AG04450 (cell line): Measurements from ENCODE around the gene PFDN1. TPM values are rescaled to one million over a fixed set of nuclear protein-coding genes. Genes with fewer than 3 reads are reported as not detected.
A peak's percentile ranks its signal among the peaks of the same experiment; 100 is the strongest.

Source experiments
- CTCF ChIA-PET: fragments of 300-600, 350-600 bp; formaldehyde crosslinking; extraction: SDS; loops from one replicate; lab custom pipeline; 2022; ENCODE audit warnings: antibody characterized with exemption, inconsistent platforms; lab: Charles Lee
- POLR2A ChIA-PET: fragments of 350-600 bp; formaldehyde crosslinking; extraction: SDS; loops from one replicate; lab custom pipeline; 2021; ENCODE audit warnings: antibody characterized with exemption, inconsistent platforms; lab: Yijun Ruan, JAX
- DNase-seq: peaks from one replicate; pipeline ENCODE4 v3.0.0-alpha.2; 2011; ENCODE audit warnings: low read depth, low spot score
- H3K27ac ChIP-seq: one replicate; pipeline ENCODE4 v1.5.1; 2012; ENCODE audit warnings: low read depth, low read length, control low read depth
- H3K27me3 ChIP-seq: one replicate; pipeline ENCODE4 v1.6.0; 2012; ENCODE audit warnings: low read length; ENCODE audit not compliant: control insufficient read depth, insufficient read depth
- H3K4me3 ChIP-seq: 2 replicates; pipeline ENCODE4 v1.5.1; 2011; ENCODE audit warnings: mild to moderate bottlenecking, low read depth, low read length, control low read depth
- H3K9me3 ChIP-seq: 2 replicates; pipeline ENCODE4 v1.5.1; 2012; ENCODE audit warnings: low read length; ENCODE audit not compliant: control insufficient read depth, insufficient read depth
- polyA plus RNA-seq: library from polyadenylated mRNA; depleted of rRNA; stranded (reverse); fragments of >200 nt; gene quantifications from 2 replicates; pipeline ENCODE4 v1.2.3, GENCODE V29; 2011
- TF ChIP-seq, protein P1 (sequence below): IDR thresholded peaks from 2 replicates; pipeline ENCODE4 v1.5.1; 2011; ENCODE audit warnings: low read depth, low read length, control low read depth, inconsistent platforms

PFDN1 gene
- polyA plus RNA-seq, 1 experiment: 112 TPM

GRCh38 chr5:140262221-140262620 is 40.7 kb downstream of the PFDN1 start:
- H3K27me3 ChIP-seq: no peaks in the 10 kb centered on the region
- no peaks in the 10 kb centered on the region for H3K9me3 ChIP-seq
- ChIA-PET CTCF (interaction anchor here (0.6 to 8.2 kb wide), 7 partner anchors 10 to 97 kb away, joined by 3 to 98 read pairs (median 11); partner anchors contain the start of gene HBEGF), POLR2A (interaction anchor here (0.7 to 1.3 kb wide), 2 partner anchors 14 to 85 kb away, joined by 4 to 5 read pairs; partner anchors contain the start of gene HBEGF)
- no peak overlapping the region for H3K4me3 ChIP-seq
- H3K27ac ChIP-seq: no peak overlapping the region
- no peak for DNase-seq
- TF ChIP-seq, protein P1, sequence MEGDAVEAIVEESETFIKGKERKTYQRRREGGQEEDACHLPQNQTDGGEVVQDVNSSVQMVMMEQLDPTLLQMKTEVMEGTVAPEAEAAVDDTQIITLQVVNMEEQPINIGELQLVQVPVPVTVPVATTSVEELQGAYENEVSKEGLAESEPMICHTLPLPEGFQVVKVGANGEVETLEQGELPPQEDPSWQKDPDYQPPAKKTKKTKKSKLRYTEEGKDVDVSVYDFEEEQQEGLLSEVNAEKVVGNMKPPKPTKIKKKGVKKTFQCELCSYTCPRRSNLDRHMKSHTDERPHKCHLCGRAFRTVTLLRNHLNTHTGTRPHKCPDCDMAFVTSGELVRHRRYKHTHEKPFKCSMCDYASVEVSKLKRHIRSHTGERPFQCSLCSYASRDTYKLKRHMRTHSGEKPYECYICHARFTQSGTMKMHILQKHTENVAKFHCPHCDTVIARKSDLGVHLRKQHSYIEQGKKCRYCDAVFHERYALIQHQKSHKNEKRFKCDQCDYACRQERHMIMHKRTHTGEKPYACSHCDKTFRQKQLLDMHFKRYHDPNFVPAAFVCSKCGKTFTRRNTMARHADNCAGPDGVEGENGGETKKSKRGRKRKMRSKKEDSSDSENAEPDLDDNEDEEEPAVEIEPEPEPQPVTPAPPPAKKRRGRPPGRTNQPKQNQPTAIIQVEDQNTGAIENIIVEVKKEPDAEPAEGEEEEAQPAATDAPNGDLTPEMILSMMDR: no peak

GRCh38 chr5:140261403-140262171 is 41.3 kb downstream of the PFDN1 start:
- 0 out of 2 replicates have a peak overlapping the region, but pooled peaks have one; percentile 5 for H3K4me3 ChIP-seq
- H3K27me3 ChIP-seq: no peaks in the 10 kb centered on the region
- ChIA-PET CTCF (interaction anchor here (0.6 to 8.2 kb wide), 12 partner anchors 9 to 111 kb away, joined by 3 to 98 read pairs (median 4); partner anchors contain the start of gene HBEGF), POLR2A (interaction anchor here (0.7 to 1.3 kb wide), 4 partner anchors 10 to 85 kb away, joined by 3 to 6 read pairs (median 4); partner anchors contain the start of gene HBEGF)
- peak; percentile 72 for DNase-seq
- TF ChIP-seq, protein P1: peak; percentile 19; the same call in 1 of the 2 replicates
- no peaks in the 10 kb centered on the region for H3K9me3 ChIP-seq
- no peak overlapping the region for H3K27ac ChIP-seq

GRCh38 chr5:140260089-140260656 is 42.7 kb downstream of the PFDN1 start:
- ChIA-PET CTCF (interaction anchor here (1.0 to 8.2 kb wide), 8 partner anchors 16 to 113 kb away, joined by 3 to 98 read pairs (median 3); partner anchors contain the start of gene HBEGF), POLR2A (no interaction called here)
- DNase-seq: no peak
- H3K9me3 ChIP-seq: no peaks in the 10 kb centered on the region
- no peak overlapping the region for H3K27ac ChIP-seq
- no peaks in the 10 kb centered on the region for H3K27me3 ChIP-seq
- H3K4me3 ChIP-seq: no peak overlapping the region
- TF ChIP-seq, protein P1: no peak

DNA sequence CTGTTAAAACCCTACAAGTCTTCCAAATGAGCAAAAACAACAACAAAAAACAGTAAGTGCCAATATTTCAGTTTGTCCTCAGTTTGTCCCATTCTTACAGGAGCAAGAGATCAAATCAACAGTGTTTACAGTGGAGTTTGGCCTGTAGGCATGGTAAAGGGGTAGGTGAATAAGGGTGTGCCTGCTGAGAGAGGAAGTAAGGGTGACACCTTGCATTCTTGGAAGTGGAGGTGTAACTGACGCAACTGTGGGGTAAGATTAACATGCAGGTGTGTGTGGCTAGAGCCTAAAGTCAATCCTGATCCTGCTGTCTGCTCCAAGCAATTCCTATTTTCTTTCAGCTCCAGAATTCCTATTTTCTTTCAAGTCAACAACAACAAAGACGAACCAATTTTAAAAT is 43.4 kb downstream of the PFDN1 start:
- TF ChIP-seq, protein P1: no peak
- H3K27ac ChIP-seq: no peak overlapping the region
- H3K4me3 ChIP-seq: no peak overlapping the region
- no peak for DNase-seq
- H3K27me3 ChIP-seq: no peaks in the 10 kb centered on the region
- ChIA-PET CTCF (interaction anchor here (1.0 to 8.2 kb wide), 6 partner anchors 15 to 113 kb away, joined by 3 to 98 read pairs (median 3); partner anchors contain the start of gene HBEGF), POLR2A (no interaction called here)
- H3K9me3 ChIP-seq: no peaks in the 10 kb centered on the region
